Ishikawa (cell line): ENCODE measurements around the gene SLC15A4.

Experiments
- EGR1 ChIP-seq: IDR thresholded peaks from 2 replicates; pipeline ENCODE4 v1.6.1; 2012
- EP300 ChIP-seq: IDR thresholded peaks from 2 replicates; pipeline ENCODE4 v1.6.1; 2012; ENCODE audit warnings: borderline replicate concordance
- FOXM1 ChIP-seq: IDR thresholded peaks from 2 replicates; pipeline ENCODE4 v1.6.1; 2012; ENCODE audit warnings: low read depth, borderline replicate concordance
- MAX ChIP-seq: IDR thresholded peaks from 2 replicates; pipeline ENCODE4 v1.6.1; 2012
- NFIC ChIP-seq: IDR thresholded peaks from 2 replicates; pipeline ENCODE4 v1.6.1; 2012
- RAD21 ChIP-seq: IDR thresholded peaks from 2 replicates; pipeline ENCODE4 v1.6.1; 2012; ENCODE audit warnings: low read depth
- TAF1 ChIP-seq: IDR thresholded peaks from 2 replicates; pipeline ENCODE4 v1.6.1; 2012; ENCODE audit warnings: low read depth, mild to moderate bottlenecking
- TCF12 ChIP-seq: IDR thresholded peaks from 2 replicates; pipeline ENCODE4 v1.6.1; 2012; ENCODE audit warnings: low read depth
- TEAD4 ChIP-seq: IDR thresholded peaks from 2 replicates; pipeline ENCODE4 v1.6.1; 2012
- YY1 ChIP-seq: IDR thresholded peaks from 2 replicates; pipeline ENCODE4 v1.6.1; 2012; ENCODE audit warnings: low read depth
- ZBTB7A ChIP-seq: IDR thresholded peaks from 2 replicates; pipeline ENCODE4 v1.6.1; 2012; ENCODE audit warnings: low read depth
- TF ChIP-seq, protein P1 (sequence below): IDR thresholded peaks from 2 replicates; pipeline ENCODE4 v1.6.1; 2012; ENCODE audit warnings: low read depth, mild to moderate bottlenecking

DNA sequence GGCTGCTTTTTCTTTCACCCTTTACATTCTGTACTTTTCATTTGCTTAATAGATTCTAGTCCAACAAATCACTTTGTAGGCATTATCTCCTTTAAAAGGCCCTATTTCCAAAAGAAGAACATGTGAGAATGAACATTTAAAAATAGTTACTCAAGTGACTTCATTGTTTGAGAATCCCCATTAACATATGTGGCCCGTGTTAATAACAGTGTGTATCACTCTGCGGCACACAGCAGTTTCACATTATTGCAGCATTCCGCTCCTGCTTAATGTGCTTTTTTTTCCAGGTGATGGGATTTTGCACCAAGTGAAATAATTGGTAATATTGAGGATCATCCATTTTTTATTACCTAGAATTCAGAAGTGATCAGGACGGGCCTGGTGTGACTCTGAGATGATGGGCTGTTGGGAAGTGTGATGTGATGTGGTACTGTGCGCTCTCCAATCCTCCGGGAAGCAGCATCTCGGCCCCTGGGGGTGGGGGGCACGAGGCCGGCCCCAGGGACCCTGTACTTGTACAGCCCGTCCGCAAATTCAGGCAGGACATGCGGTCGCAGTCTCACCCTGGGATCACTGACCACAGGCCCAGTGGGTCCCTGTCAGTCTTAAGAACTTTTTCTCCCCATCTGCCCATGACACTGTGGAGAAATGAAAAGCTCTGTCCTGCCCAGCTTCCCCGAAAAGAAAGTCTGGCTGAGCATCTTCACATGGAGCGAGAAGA, 32.9 kb downstream of the SLC15A4 start:
- TF ChIP-seq EP300 (no peak), MAX (no peak), NFIC (no peak), YY1 (no peak), TAF1 (no peak), ZBTB7A (no peak), TCF12 (no peak), FOXM1 (no peak), RAD21 (no peak), TEAD4 (no peak), EGR1 (no peak)
- TF ChIP-seq, protein P1, sequence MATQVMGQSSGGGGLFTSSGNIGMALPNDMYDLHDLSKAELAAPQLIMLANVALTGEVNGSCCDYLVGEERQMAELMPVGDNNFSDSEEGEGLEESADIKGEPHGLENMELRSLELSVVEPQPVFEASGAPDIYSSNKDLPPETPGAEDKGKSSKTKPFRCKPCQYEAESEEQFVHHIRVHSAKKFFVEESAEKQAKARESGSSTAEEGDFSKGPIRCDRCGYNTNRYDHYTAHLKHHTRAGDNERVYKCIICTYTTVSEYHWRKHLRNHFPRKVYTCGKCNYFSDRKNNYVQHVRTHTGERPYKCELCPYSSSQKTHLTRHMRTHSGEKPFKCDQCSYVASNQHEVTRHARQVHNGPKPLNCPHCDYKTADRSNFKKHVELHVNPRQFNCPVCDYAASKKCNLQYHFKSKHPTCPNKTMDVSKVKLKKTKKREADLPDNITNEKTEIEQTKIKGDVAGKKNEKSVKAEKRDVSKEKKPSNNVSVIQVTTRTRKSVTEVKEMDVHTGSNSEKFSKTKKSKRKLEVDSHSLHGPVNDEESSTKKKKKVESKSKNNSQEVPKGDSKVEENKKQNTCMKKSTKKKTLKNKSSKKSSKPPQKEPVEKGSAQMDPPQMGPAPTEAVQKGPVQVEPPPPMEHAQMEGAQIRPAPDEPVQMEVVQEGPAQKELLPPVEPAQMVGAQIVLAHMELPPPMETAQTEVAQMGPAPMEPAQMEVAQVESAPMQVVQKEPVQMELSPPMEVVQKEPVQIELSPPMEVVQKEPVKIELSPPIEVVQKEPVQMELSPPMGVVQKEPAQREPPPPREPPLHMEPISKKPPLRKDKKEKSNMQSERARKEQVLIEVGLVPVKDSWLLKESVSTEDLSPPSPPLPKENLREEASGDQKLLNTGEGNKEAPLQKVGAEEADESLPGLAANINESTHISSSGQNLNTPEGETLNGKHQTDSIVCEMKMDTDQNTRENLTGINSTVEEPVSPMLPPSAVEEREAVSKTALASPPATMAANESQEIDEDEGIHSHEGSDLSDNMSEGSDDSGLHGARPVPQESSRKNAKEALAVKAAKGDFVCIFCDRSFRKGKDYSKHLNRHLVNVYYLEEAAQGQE, result no peak
